IMR-90 (cell line): ENCODE results near the gene PHLPP2.

Experiments
- CEBPB ChIP-seq: IDR thresholded peaks from 2 replicates; pipeline ENCODE4 v1.6.1; 2012; ENCODE audit warnings: low read depth, low read length, improper control_type of control experiment
- MXI1 ChIP-seq: IDR thresholded peaks from 2 replicates; pipeline ENCODE4 v1.6.1; 2012; ENCODE audit warnings: low read depth, mild to moderate bottlenecking, low read length, moderate library complexity, borderline replicate concordance
- RAD21 ChIP-seq: IDR thresholded peaks from 2 replicates; pipeline ENCODE4 v1.6.1; 2012; ENCODE audit warnings: low read length, improper control_type of control experiment
- RFX5 ChIP-seq: IDR thresholded peaks from 2 replicates; pipeline ENCODE4 v1.8.0; 2012; ENCODE audit warnings: low read depth, mild to moderate bottlenecking, low read length, moderate library complexity
- SMC3 ChIP-seq: fragments of 150-350 bp; IDR thresholded peaks from 2 replicates; pipeline ENCODE4 v1.6.1; 2016; ENCODE audit warnings: low read depth, mild to moderate bottlenecking, antibody characterized with exemption, low read length, moderate library complexity
- TF ChIP-seq, protein P1 (sequence below): conservative IDR thresholded peaks from 2 replicates; pipeline ENCODE4 v1.5.1; 2012; ENCODE audit warnings: mild to moderate bottlenecking, low read depth, low read length, improper control_type of control experiment
- TF ChIP-seq, protein P2 (sequence below): fragments of 150-350 bp; IDR thresholded peaks from 2 replicates; pipeline ENCODE4 v1.6.1; 2017; ENCODE audit warnings: mild to moderate bottlenecking, antibody characterized with exemption, low read length, low read depth

DNA sequence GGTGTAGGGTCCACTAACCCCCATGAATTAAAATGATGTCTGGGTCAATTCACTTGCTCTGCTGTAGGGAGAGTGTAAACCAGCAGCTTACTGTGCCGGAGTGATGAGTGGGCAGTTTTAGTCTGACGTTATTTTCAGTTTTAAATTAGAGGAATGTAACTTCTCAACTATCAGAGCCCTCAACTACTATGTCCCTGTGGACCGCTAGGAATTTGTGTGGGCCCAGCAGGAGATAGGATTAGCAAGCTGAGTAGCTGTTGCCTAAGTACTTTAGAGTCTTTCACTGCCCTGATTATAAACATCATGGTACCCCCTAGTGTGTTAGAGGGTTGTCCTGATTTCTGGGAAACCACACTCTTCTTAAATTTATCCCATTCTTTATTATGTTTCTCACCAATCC, 87.1 kb downstream of the PHLPP2 start:
- TF ChIP-seq, protein P1, sequence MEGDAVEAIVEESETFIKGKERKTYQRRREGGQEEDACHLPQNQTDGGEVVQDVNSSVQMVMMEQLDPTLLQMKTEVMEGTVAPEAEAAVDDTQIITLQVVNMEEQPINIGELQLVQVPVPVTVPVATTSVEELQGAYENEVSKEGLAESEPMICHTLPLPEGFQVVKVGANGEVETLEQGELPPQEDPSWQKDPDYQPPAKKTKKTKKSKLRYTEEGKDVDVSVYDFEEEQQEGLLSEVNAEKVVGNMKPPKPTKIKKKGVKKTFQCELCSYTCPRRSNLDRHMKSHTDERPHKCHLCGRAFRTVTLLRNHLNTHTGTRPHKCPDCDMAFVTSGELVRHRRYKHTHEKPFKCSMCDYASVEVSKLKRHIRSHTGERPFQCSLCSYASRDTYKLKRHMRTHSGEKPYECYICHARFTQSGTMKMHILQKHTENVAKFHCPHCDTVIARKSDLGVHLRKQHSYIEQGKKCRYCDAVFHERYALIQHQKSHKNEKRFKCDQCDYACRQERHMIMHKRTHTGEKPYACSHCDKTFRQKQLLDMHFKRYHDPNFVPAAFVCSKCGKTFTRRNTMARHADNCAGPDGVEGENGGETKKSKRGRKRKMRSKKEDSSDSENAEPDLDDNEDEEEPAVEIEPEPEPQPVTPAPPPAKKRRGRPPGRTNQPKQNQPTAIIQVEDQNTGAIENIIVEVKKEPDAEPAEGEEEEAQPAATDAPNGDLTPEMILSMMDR: no peak
- TF ChIP-seq, protein P2, sequence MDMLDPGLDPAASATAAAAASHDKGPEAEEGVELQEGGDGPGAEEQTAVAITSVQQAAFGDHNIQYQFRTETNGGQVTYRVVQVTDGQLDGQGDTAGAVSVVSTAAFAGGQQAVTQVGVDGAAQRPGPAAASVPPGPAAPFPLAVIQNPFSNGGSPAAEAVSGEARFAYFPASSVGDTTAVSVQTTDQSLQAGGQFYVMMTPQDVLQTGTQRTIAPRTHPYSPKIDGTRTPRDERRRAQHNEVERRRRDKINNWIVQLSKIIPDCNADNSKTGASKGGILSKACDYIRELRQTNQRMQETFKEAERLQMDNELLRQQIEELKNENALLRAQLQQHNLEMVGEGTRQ: no peak
- TF ChIP-seq RFX5 (no peak), SMC3 (no peak), MXI1 (no peak), RAD21 (no peak), CEBPB (peak; percentile 74)
